Liver (tissue), 9 donors: ENCODE measurements around the gene BACH2. TPM values are rescaled to one million over a fixed set of nuclear protein-coding genes. Genes with fewer than 3 reads are reported as not detected.
A peak's percentile ranks its signal among the peaks of the same experiment; 100 is the strongest.

Experiments
- DNase-seq: peaks from one replicate; pipeline ENCODE4 v3.0.0-alpha.2; 2017; ENCODE audit warnings: low spot score
- H3K27ac ChIP-seq, 2 donors: one replicate each; pipeline ENCODE4 v1.7.0; 2013; ENCODE audit warnings: inconsistent platforms in 2 of 2, low read length in 2 of 2, control low read depth in 1 of 2, low read depth in 1 of 2, mild to moderate bottlenecking in 1 of 2
- H3K27me3 ChIP-seq, 4 donors: one replicate each; pipeline versions ENCODE4 v1.6.1 to v1.7.0; 2013; ENCODE audit warnings: low read length in 3 of 4, inconsistent platforms in 1 of 4, mild to moderate bottlenecking in 1 of 4, moderate library complexity in 1 of 4; ENCODE audit not compliant: control insufficient read depth in 4 of 4, insufficient read depth in 4 of 4
- H3K36me3 ChIP-seq, 4 donors: one replicate each; pipeline versions ENCODE4 v1.6.1 to v1.7.0; 2013; ENCODE audit warnings: low read length in 3 of 4, mild to moderate bottlenecking in 3 of 4, low read depth in 1 of 4, moderate library complexity in 1 of 4; ENCODE audit not compliant: control insufficient read depth in 4 of 4, insufficient read depth in 3 of 4
- H3K4me1 ChIP-seq, 4 donors: one replicate each; pipeline versions ENCODE4 v1.6.1 to v1.7.0; 2013; ENCODE audit warnings: low read length in 3 of 4, mild to moderate bottlenecking in 3 of 4, moderate library complexity in 1 of 4; ENCODE audit not compliant: control insufficient read depth in 4 of 4, insufficient read depth in 4 of 4
- H3K4me3 ChIP-seq, 3 donors: one replicate each; pipeline versions ENCODE4 v1.6.1 to v1.7.0; 2013; ENCODE audit warnings: low read length in 3 of 3, control low read depth in 1 of 3, low read depth in 1 of 3, mild to moderate bottlenecking in 1 of 3
- H3K9ac ChIP-seq, 2 donors: one replicate each; pipeline ENCODE4 v1.7.0; 2013; ENCODE audit warnings: low read length in 2 of 2, mild to moderate bottlenecking in 2 of 2, moderate library complexity in 2 of 2, control low read depth in 1 of 2, low read depth in 1 of 2
- H3K9me3 ChIP-seq, 4 donors: one replicate each; pipeline versions ENCODE4 v1.6.1 to v1.7.0; 2013; ENCODE audit warnings: low read length in 3 of 4; ENCODE audit not compliant: control insufficient read depth in 4 of 4
- ATF3 ChIP-seq: IDR thresholded peaks from 2 replicates; pipeline ENCODE4 v1.6.1; 2016; ENCODE audit warnings: antibody characterized with exemption
- CTCF ChIP-seq: fragments of 150-350 bp; IDR thresholded peaks from 2 replicates; pipeline ENCODE4 v1.5.1; 2017; ENCODE audit warnings: improper control_type of control experiment, low read depth, low read length; ENCODE audit not compliant: missing input control
- EGR1 ChIP-seq, 2 donors: IDR thresholded peaks; 2 replicates each; pipeline ENCODE4 v1.6.1; 2016 to 2018; ENCODE audit warnings: antibody characterized with exemption in 2 of 2, low read depth in 2 of 2
- FOXA1 ChIP-seq: IDR thresholded peaks from 2 replicates; pipeline ENCODE4 v1.6.1; 2016; ENCODE audit warnings: antibody characterized with exemption
- GABPA ChIP-seq, 2 donors: IDR thresholded peaks in 1 of 2; conservative IDR thresholded peaks in 1 of 2; 2 replicates each; pipeline ENCODE4 v1.6.1; 2016; ENCODE audit warnings: antibody characterized with exemption in 2 of 2, mild to moderate bottlenecking in 1 of 2, moderate library complexity in 1 of 2
- HNF4A ChIP-seq, 2 donors: conservative IDR thresholded peaks; 2 replicates each; pipeline ENCODE4 v1.6.1; 2016; ENCODE audit warnings: antibody characterized with exemption in 2 of 2, mild to moderate bottlenecking in 2 of 2
- JUND ChIP-seq, 2 donors: IDR thresholded peaks; 2 replicates each; pipeline ENCODE4 v1.6.1; 2016; ENCODE audit warnings: antibody characterized with exemption in 2 of 2
- MAX ChIP-seq: IDR thresholded peaks from 2 replicates; pipeline ENCODE4 v1.6.1; 2016; ENCODE audit warnings: antibody characterized with exemption
- NR2F2 ChIP-seq: IDR thresholded peaks from 2 replicates; pipeline ENCODE4 v1.6.1; 2016; ENCODE audit warnings: antibody characterized with exemption
- RAD21 ChIP-seq, 2 donors: IDR thresholded peaks; 2 replicates each; pipeline ENCODE4 v1.6.1; 2016; ENCODE audit warnings: antibody characterized with exemption in 2 of 2, mild to moderate bottlenecking in 2 of 2
- SP1 ChIP-seq: IDR thresholded peaks from 2 replicates; pipeline ENCODE4 v1.6.1; 2018; ENCODE audit warnings: antibody characterized with exemption, mild to moderate bottlenecking
- TAF1 ChIP-seq: conservative IDR thresholded peaks from 2 replicates; pipeline ENCODE4 v1.6.1; 2016; ENCODE audit warnings: antibody characterized with exemption, mild to moderate bottlenecking
- YY1 ChIP-seq: IDR thresholded peaks from 2 replicates; pipeline ENCODE4 v1.6.1; 2016; ENCODE audit warnings: antibody characterized with exemption, mild to moderate bottlenecking
- ZBTB33 ChIP-seq: IDR thresholded peaks from 2 replicates; pipeline ENCODE4 v1.6.1; 2016; ENCODE audit warnings: antibody characterized with exemption
- WGBS: extraction: QIAGEN DNeasy Blood & Tissue Kit; methylation state at CpG from one replicate; pipeline ENCODE4 v1.1.7; 2013; 5-methylcytosine and 5-hydroxymethylcytosine counted together
- polyA plus RNA-seq, 2 donors: library from polyadenylated mRNA; stranded (reverse) in 1 of 2; unstranded in 1 of 2; fragments of 200-250 nt in 1 of 2; fragments of >200 nt in 1 of 2; fragmentation: Nextera tagmentation in 1 of 2; extraction: Ambion mirVana in 1 of 2; gene quantifications; one replicate each; pipeline versions ENCODE4 v1.2.1 to v1.2.3, GENCODE V29; 2013 to 2015
- total RNA-seq, 2 donors: library from RNA; depleted of rRNA; stranded (reverse); fragments of >200 nt; gene quantifications; one replicate each; pipeline ENCODE4 v1.2.3, GENCODE V29; 2014
- donor health status: healthy.
- donor health status: healthy.
- donor health status: healthy.
- donor health status: healthy.
- donor health status: healthy.

BACH2 gene
- total and polyA plus RNA-seq, 4 donors = 1.9 to 3.7 (median 1.9) TPM

- H3K27ac ChIP-seq = no peak overlapping the region
- H3K9ac ChIP-seq = no peak overlapping the region
- H3K27me3 ChIP-seq = no peaks in the 10 kb centered on the region
- no peak overlapping the region for H3K4me3 ChIP-seq
- no peak for DNase-seq
- no peaks in the 10 kb centered on the region for H3K9me3 ChIP-seq
- 61% methylated on average over 2 of the region's 2 CpGs for WGBS
- H3K4me1 ChIP-seq = no peaks in the 10 kb centered on the region
- no peaks in the 10 kb centered on the region for H3K36me3 ChIP-seq
- no peak for TF ChIP-seq JUND (IDR thresholded peaks at IDR 0.05)
- no peak for TF ChIP-seq YY1
- TF ChIP-seq FOXA1 = no peak
- TF ChIP-seq GABPA (IDR thresholded peaks at IDR 0.05 in 1 of 2, conservative IDR thresholded peaks at IDR 0.05 in 1 of 2) = no peak
- no peak for TF ChIP-seq SP1
- no peak for TF ChIP-seq HNF4A (conservative IDR thresholded peaks at IDR 0.05)
Measured at GRCh38 chr6:90303039-90303438, 6.4 kb upstream of the BACH2 start.

GRCh38 chr6:90302320-90302719, 5.7 kb upstream of the BACH2 start:
- Histone ChIP-seq H3K27ac (no peak overlapping the region), H3K9me3 (no peaks in the 10 kb centered on the region), H3K36me3 (no peaks in the 10 kb centered on the region), H3K4me1 (no peaks in the 10 kb centered on the region), H3K9ac (no peak overlapping the region), H3K27me3 (no peaks in the 10 kb centered on the region), H3K4me3 (no peak overlapping the region)
- TF ChIP-seq CTCF (peak; percentile 7), GABPA (IDR thresholded peaks at IDR 0.05 in 1 of 2, conservative IDR thresholded peaks at IDR 0.05 in 1 of 2) (no peak), RAD21 (IDR thresholded peaks at IDR 0.05) (peak; percentile 40 to 50)
- WGBS = 90% methylated on average over 2 of the region's 2 CpGs
- no peak for DNase-seq

GRCh38 chr6:90301816-90302215, 5.2 kb upstream of the BACH2 start:
- no peaks in the 10 kb centered on the region for H3K9me3 ChIP-seq
- H3K36me3 ChIP-seq = no peaks in the 10 kb centered on the region
- no peak for TF ChIP-seq EGR1 (IDR thresholded peaks at IDR 0.05; ENCODE audit: low read depth in 2 of 2)
- no peak for TF ChIP-seq NR2F2
- no peak for TF ChIP-seq GABPA (IDR thresholded peaks at IDR 0.05 in 1 of 2, conservative IDR thresholded peaks at IDR 0.05 in 1 of 2)
- no peak for TF ChIP-seq TAF1
- TF ChIP-seq MAX = no peak
- no peak for TF ChIP-seq FOXA1
- no peak for TF ChIP-seq JUND (IDR thresholded peaks at IDR 0.05)
- no peak for TF ChIP-seq ZBTB33
- no peak for TF ChIP-seq SP1
- TF ChIP-seq ATF3 = no peak
- no peak for DNase-seq
- no peaks in the 10 kb centered on the region for H3K27me3 ChIP-seq
- WGBS = 75% methylated on average over 1 of the region's 1 CpG
- no peak overlapping the region for H3K9ac ChIP-seq
- no peak overlapping the region for H3K4me3 ChIP-seq
- no peak overlapping the region for H3K27ac ChIP-seq
- H3K4me1 ChIP-seq = peaks cover 0 to 4% (median 0%) of the 10 kb centered on the region in 4 donors
